ENCODE results near the gene XYLT2. TPM values are rescaled to one million over a fixed set of nuclear protein-coding genes. Genes with fewer than 3 reads are reported as not detected.
"Not testable (repeated sequence)": the region's sequence is repeated elsewhere in the genome, so short reads cannot be mapped to it uniquely, and the experiment has no call there.

XYLT2 gene
- total RNA-seq, 2 experiments from 2014 or later, result 22.5 to 25.5 TPM

GRCh38 chr17:50312308-50312707 is 33.6 kb upstream of the XYLT2 start:
- no peak for DNase-seq (ENCODE audit: low spot score)
- H3K9me3 ChIP-seq (ENCODE audit: low read length), result no peaks in the 10 kb centered on the region
- H3K27ac ChIP-seq (ENCODE audit: low read depth, low read length, poor library complexity, severe bottlenecking), result no peak overlapping the region
- no peaks in the 10 kb centered on the region for H3K36me3 ChIP-seq (ENCODE audit: insufficient read depth, low read length)
- no peaks in the 10 kb centered on the region for H4K20me1 ChIP-seq (ENCODE audit: insufficient read depth, low read length)
- intact Hi-C loops (cut with micrococcal nuclease; ENCODE audit: unreplicated experiment), result no loop called here
- H3K4me3 ChIP-seq (ENCODE audit: low read depth, low read length, poor library complexity, severe bottlenecking), result no peak overlapping the region
- H3K4me2 ChIP-seq (ENCODE audit: low read length), result no peak overlapping the region
- H3K9me2 ChIP-seq (ENCODE audit: insufficient read depth, low read length), result no peaks in the 10 kb centered on the region
- H3K4me1 ChIP-seq (ENCODE audit: insufficient read depth, low read length, poor library complexity, severe bottlenecking), result no peaks in the 10 kb centered on the region
- no TSS peak for BruUV-seq (replicated peaks)
- TF ChIP-seq EZH2phosphoT487 (IDR thresholded peaks at IDR 0.05; ENCODE audit: borderline replicate concordance, low read depth, low read length), result no peak
- no peak for TF ChIP-seq CTCF (conservative IDR thresholded peaks at IDR 0.05; ENCODE audit: low read length)
- POLR2A ChIA-PET, result no interaction called here
- no peak overlapping the region for H2AFZ ChIP-seq (ENCODE audit: low read length)
- CTCF ChIA-PET (ENCODE audit: unreplicated experiment), result interaction anchor here (1.0 kb wide), 1 partner anchor 85 kb away, joined by 3 read pairs; the partner anchor contains the start of gene LRRC59
- H3K79me2 ChIP-seq (ENCODE audit: insufficient read depth, low read depth, low read length), result no peaks in the 10 kb centered on the region

GRCh38 chr17:50314456-50315011 is 31.4 kb upstream of the XYLT2 start:
- H4K20me1 ChIP-seq (ENCODE audit: insufficient read depth, low read length), result no peaks in the 10 kb centered on the region
- no peak for TF ChIP-seq EZH2phosphoT487 (IDR thresholded peaks at IDR 0.05; ENCODE audit: borderline replicate concordance, low read depth, low read length)
- TF ChIP-seq CTCF (conservative IDR thresholded peaks at IDR 0.05; ENCODE audit: low read length), result no peak
- H2AFZ ChIP-seq (ENCODE audit: low read length), result no peak overlapping the region
- CTCF ChIA-PET (ENCODE audit: unreplicated experiment), result no interaction called here
- H3K79me2 ChIP-seq (ENCODE audit: insufficient read depth, low read depth, low read length), result no peaks in the 10 kb centered on the region
- H3K4me1 ChIP-seq (ENCODE audit: insufficient read depth, low read length, poor library complexity, severe bottlenecking), result no peaks in the 10 kb centered on the region
- DNase-seq (ENCODE audit: low spot score), result no peak
- H3K36me3 ChIP-seq (ENCODE audit: insufficient read depth, low read length), result no peaks in the 10 kb centered on the region
- BruUV-seq (replicated peaks), result no TSS peak
- intact Hi-C loops (cut with micrococcal nuclease; ENCODE audit: unreplicated experiment), result no loop called here
- no peak overlapping the region for H3K4me2 ChIP-seq (ENCODE audit: low read length)
- POLR2A ChIA-PET, result no interaction called here
- no peaks in the 10 kb centered on the region for H3K9me2 ChIP-seq (ENCODE audit: insufficient read depth, low read length)
- H3K9me3 ChIP-seq (ENCODE audit: low read length), result no peaks in the 10 kb centered on the region
- no peak overlapping the region for H3K27ac ChIP-seq (ENCODE audit: low read depth, low read length, poor library complexity, severe bottlenecking)
- H3K4me3 ChIP-seq (ENCODE audit: low read depth, low read length, poor library complexity, severe bottlenecking), result no peak overlapping the region

GRCh38 chr17:50316016-50316587 is 29.8 kb upstream of the XYLT2 start:
- POLR2A ChIA-PET, result interaction anchor here (0.7 to 0.9 kb wide), 2 partner anchors 24 to 292 kb away, joined by 3 read pairs; no protein-coding TSS in a partner anchor
- DNase-seq (ENCODE audit: low spot score), result no peak
- Histone ChIP-seq H2AFZ (ENCODE audit: low read length) (no peak overlapping the region), H3K9me3 (ENCODE audit: low read length) (no peaks in the 10 kb centered on the region), H3K79me2 (ENCODE audit: insufficient read depth, low read depth, low read length) (no peaks in the 10 kb centered on the region), H3K4me2 (ENCODE audit: low read length) (no peak overlapping the region), H3K36me3 (ENCODE audit: insufficient read depth, low read length) (no peaks in the 10 kb centered on the region), H3K9me2 (ENCODE audit: insufficient read depth, low read length) (no peaks in the 10 kb centered on the region), H3K4me3 (ENCODE audit: low read depth, low read length, poor library complexity, severe bottlenecking) (no peak overlapping the region), H4K20me1 (ENCODE audit: insufficient read depth, low read length) (no peaks in the 10 kb centered on the region), H3K27ac (ENCODE audit: low read depth, low read length, poor library complexity, severe bottlenecking) (no peak overlapping the region), H3K4me1 (ENCODE audit: insufficient read depth, low read length, poor library complexity, severe bottlenecking) (no peaks in the 10 kb centered on the region)
- TF ChIP-seq EZH2phosphoT487 (IDR thresholded peaks at IDR 0.05; ENCODE audit: borderline replicate concordance, low read depth, low read length) (no peak), CTCF (conservative IDR thresholded peaks at IDR 0.05; ENCODE audit: low read length) (no peak)
- CTCF ChIA-PET (ENCODE audit: unreplicated experiment), result no interaction called here
- no TSS peak for BruUV-seq (replicated peaks)
- intact Hi-C loops (cut with micrococcal nuclease; ENCODE audit: unreplicated experiment), result no loop called here

GRCh38 chr17:50316660-50317059 is 29.3 kb upstream of the XYLT2 start:
- H3K79me2 ChIP-seq (ENCODE audit: insufficient read depth, low read depth, low read length); intact Hi-C loops (cut with micrococcal nuclease; ENCODE audit: unreplicated experiment); H3K9me2 ChIP-seq (ENCODE audit: insufficient read depth, low read length); BruUV-seq (replicated peaks); H4K20me1 ChIP-seq (ENCODE audit: insufficient read depth, low read length); H3K27ac ChIP-seq (ENCODE audit: low read depth, low read length, poor library complexity, severe bottlenecking); DNase-seq (ENCODE audit: low spot score); H3K4me2 ChIP-seq (ENCODE audit: low read length); H3K36me3 ChIP-seq (ENCODE audit: insufficient read depth, low read length); H3K4me1 ChIP-seq (ENCODE audit: insufficient read depth, low read length, poor library complexity, severe bottlenecking); H3K9me3 ChIP-seq (ENCODE audit: low read length); CTCF ChIA-PET (ENCODE audit: unreplicated experiment); H2AFZ ChIP-seq (ENCODE audit: low read length); H3K4me3 ChIP-seq (ENCODE audit: low read depth, low read length, poor library complexity, severe bottlenecking): not testable (repeated sequence)
- POLR2A ChIA-PET, result interaction anchor here (0.6 to 0.9 kb wide), 3 partner anchors 20 to 291 kb away, joined by 3 read pairs; no protein-coding TSS in a partner anchor

Measured in OCI-LY7 (cell line).